HG02571 (cell line): ENCODE results near the gene TM6SF1.
"Not testable (repeated sequence)": the region's sequence is repeated elsewhere in the genome, so short reads cannot be mapped to it uniquely, and the experiment has no call there.

Source experiments
- ATAC-seq: cut with Tn5 transposase; IDR thresholded peaks from one replicate; pipeline ENCODE4 v1.9.1; 2021; ENCODE audit warnings: mild to moderate bottlenecking, moderate library complexity; ENCODE audit not compliant: unreplicated experiment

Gene TM6SF1

DNA sequence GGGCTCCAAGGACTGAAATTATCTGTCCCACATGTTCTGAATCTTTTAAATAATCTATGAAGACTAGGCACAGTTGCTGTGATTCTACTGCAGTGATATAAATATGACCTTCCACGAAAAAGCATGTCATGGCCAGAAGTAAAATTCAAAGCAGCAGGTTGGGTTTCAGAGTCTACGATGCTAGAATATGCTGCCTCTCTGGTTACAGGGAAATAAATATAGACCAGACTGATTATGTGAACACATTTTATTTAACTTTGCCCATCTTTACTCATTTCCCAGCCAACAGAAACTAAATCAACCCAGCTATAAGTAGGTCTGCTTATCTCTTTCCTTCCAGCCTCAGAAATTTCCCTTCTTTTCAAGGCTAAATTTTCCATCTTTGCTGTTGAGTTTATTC is 19.9 kb upstream of the TM6SF1 start:
- ATAC-seq, result no peak

DNA sequence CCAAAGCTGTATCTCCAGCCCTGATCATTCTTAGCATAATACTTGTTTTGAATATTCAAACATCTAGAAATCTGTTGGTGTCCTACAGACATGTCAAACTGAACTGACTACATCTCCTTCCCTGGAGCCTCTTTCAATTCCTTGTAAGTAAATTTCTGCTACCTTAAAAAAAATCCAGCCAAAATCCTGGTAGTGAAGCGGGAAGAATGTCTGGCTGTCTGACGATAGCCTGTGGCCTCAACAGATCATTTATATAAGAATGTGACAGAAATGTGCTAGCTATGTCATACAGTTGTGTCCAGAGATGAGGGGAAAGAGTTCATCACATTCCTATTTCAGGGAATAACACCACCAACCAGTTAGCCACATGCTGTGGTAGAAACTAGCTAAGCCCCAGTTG is 18.6 kb upstream of the TM6SF1 start:
- ATAC-seq, result no peak

DNA sequence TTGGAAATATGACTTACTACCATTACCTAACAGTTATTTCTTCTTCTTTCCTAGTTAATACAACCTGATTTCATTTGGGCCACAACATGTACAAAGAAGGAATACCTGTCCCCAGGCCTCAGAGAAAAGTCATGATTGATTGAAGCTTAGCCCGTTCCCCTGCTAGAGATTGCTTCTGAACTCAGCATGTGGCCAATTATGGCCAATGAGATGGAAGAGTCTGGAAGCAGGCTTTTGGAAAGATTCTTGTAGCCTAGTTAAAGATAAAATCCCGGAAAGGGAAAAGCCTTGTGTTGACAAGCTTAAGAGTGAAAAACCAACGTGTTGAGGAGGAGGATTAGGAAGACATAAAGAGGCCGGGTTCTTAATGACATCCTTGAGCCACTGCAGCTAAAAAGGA is 17.0 kb upstream of the TM6SF1 start:
- ATAC-seq, result no peak

DNA sequence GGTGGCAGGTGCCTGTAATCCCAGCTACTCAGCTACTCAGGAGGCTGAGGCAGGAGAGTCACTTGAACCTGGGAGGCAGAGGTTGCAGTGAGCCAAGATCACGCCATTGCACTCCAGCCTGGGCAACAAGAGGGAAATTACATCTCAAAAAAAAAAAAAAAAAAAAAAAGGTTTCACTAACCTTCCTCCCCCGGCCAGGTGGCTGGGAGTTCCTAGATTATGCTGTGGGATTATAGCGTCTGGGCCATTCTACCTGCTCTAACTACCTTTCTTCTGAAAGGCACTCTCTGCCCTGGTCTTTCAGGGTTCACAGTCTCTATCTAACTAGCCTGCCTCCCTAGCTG is 15.5 kb upstream of the TM6SF1 start:
- ATAC-seq, result not testable (repeated sequence)

DNA sequence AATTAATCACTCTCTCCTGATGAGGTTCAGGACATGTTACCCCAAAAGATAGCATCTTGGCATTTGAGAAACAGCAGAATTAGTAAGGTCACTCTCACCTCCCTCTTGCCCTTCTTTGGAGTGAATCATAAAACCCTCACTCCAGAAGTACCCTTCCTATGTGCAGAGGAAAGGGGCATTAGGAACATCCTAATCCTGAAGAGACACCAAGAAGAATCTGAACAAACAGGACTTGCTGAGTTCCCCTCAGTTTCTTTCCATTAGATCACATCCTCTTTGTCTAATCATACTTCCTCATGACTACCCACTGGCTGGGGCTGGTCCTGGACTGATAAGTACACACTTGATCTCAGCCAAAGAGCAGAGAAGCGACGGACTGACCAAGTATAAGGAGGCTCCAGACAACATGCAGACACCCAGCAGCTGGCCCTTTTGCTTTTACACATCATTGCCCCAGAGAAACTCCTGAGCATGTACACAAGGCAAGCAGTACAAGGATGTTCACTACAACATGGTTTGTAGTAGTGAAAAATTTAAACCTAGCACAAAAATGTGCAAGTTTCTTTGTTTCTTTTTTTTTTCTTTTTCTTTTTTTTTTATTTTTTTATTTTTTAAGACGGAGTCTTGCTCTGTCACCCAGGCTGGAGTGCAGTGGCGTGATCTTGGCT is 15.0 kb upstream of the TM6SF1 start:
- no peak for ATAC-seq

- no peak for ATAC-seq
Observed at GRCh38 chr15:83094583-83094982, 12.9 kb upstream of the TM6SF1 start.

GRCh38 chr15:83098079-83098478 is 9.4 kb upstream of the TM6SF1 start:
- ATAC-seq, result no peak

DNA sequence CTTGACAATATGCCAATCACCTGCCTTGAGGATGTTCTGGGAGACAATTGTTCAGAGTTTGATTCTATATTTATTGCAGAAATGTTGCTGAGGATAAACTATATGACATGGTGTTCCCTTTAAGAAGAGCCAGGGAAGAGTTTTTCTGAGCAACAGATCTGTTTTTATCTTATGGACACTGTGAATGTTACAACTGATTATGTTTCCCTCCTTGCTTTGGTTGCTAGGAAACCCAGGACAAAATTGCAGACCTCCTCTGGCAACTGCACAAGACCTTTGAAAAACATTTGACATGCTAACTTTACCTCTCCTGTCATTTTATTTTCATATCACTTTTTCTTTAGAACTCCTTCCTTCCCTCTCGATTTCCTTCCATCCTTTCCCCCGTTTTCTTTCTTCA is 8.2 kb upstream of the TM6SF1 start:
- ATAC-seq, result no peak

- ATAC-seq, result no peak
Observed at GRCh38 chr15:83100097-83100646, 7.3 kb upstream of the TM6SF1 start.

DNA sequence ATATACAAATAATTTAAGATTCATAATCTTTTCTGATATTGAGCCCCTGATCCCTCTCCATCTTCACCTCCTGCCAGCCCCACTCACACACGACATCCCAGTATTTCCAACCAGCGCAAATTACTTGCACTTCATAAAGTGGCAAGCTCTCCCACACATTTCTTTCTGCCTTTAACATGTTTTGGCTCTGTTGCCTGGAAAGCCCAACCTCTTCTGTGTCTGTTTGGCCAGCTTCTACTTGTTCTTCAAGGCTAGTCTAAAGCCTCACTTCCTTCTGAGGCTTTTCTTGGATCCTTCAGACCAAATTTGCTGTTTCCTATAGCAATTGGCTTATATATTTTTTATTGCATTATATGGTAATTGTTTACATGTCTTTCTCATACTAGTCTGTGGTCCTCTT is 5.1 kb upstream of the TM6SF1 start:
- ATAC-seq, result no peak

DNA sequence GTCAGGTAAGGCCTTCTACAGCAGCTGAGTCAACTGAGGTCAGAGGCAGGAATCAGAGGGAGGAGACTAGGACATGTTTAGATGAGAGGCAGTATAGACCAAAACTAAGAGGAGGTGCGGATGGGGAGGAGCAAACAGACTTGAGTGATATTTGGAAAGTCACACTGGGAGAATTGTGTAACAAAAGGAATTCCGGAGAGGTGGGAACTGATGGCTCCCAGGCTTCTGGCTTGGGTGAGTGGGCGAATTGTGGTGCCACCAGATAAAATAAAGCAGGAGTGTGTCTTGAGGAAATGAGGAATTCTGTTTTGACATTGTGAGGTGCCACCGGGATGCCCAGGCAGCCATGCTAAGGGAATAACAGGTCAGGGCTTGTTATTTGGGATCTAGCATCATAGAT is 3.3 kb upstream of the TM6SF1 start:
- ATAC-seq, result no peak

DNA sequence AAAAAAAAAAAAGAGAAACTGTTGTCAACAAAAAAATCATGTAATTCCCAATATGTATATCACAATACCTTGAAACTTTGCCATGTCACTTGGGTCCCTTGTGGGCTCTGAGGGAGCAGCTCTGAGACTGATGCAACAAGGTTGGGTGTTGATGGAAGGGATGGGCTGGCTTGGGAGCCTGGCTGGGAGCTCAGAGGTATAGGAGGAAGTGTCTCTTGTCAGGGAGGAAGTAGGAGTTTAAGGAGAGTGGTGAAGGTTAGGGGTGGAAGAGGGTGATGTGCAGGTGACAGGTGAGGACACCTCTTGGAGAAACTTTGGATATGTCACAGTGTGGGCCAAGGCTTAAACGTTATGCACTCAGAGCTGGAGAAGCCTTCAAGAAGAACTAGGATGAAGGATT is 2.0 kb upstream of the TM6SF1 start:
- no peak for ATAC-seq

DNA sequence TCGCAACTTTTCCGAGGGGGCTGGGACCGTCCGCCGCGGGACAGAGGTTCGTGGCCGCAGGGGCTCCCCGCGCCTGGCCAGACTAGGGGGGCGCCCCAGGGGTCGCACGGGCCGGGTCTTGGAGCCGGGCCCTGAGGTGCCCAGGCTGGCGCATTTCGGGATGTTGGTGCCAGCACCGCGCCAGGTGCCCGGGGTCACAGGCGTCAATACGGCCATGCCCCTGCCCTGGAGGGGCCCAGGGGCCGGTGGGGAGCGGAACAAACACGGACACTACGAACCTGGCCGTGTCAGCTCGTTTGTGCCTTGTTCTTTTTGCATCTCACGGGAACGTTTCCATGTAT is 366 bp downstream of the TM6SF1 start:
- ATAC-seq, result no peak

GRCh38 chr15:83108266-83109219 is 1.1 kb downstream of the TM6SF1 start:
- ATAC-seq, result peak; percentile 47

- ATAC-seq, result no peak
Observed at GRCh38 chr15:83109532-83109931, 2.1 kb downstream of the TM6SF1 start.

DNA sequence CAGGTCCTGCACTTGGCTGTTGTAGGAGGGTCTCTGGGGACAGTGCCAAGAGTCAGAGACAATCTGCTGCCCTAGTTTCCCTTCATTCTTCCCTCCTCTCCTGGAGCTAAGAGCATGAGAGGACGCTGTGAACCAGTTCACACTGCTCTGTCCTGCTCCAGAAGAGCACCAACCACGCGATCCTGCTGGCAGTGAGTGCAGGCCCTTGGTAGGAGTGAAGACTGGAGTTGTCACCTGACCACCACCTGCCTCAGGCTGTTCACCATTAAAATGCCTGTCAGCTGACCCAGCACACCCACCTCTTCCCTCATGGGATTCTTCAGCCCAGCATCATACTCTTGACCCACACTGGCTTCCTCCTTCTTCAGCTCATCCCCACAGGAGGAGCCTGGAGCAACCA is 2.9 kb downstream of the TM6SF1 start:
- no peak for ATAC-seq

GRCh38 chr15:83111149-83111548 is 3.7 kb downstream of the TM6SF1 start:
- no peak for ATAC-seq

GRCh38 chr15:83112233-83112955 is 4.9 kb downstream of the TM6SF1 start:
- ATAC-seq, result no peak

DNA sequence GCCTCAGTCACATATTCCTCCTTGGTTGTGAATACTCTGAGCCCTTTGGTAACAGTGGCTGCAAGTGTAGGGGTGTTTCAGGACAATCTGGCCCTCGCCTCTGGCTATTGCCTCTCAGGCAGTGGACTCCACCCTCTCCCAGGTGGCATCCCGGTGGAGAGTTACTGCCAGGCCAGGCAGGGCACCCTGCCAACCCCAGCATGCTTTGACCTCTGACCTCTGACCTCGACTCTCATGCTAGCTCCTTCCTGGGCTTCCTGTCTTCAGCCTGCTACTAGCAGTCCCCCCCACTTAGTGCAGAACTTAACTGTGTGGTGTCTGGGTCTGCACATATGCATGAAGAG is 5.5 kb downstream of the TM6SF1 start:
- no peak for ATAC-seq

GRCh38 chr15:83113881-83114674 is 6.6 kb downstream of the TM6SF1 start:
- no peak for ATAC-seq

GRCh38 chr15:83114856-83115255 is 7.4 kb downstream of the TM6SF1 start:
- ATAC-seq, result no peak
